Erythroblast (primary cell): ENCODE measurements around the gene SLC35E4.
A peak's percentile ranks its signal among the peaks of the same experiment; 100 is the strongest.

ENCODE experiments used
- DNase-seq, 2 experiments: peaks; one replicate each; lab custom pipeline; 2025; lab: John Stamatoyannopoulos, UW
- GATA1 ChIP-seq: IDR thresholded peaks from 2 replicates; pipeline ENCODE4 v1.6.1; 2011; ENCODE audit warnings: low read depth, mild to moderate bottlenecking, control low read depth, low read length, moderate library complexity
- POLR2A ChIP-seq: IDR thresholded peaks from 2 replicates; pipeline ENCODE4 v1.6.1; 2011; ENCODE audit warnings: mild to moderate bottlenecking, low read length

SLC35E4 gene

DNA sequence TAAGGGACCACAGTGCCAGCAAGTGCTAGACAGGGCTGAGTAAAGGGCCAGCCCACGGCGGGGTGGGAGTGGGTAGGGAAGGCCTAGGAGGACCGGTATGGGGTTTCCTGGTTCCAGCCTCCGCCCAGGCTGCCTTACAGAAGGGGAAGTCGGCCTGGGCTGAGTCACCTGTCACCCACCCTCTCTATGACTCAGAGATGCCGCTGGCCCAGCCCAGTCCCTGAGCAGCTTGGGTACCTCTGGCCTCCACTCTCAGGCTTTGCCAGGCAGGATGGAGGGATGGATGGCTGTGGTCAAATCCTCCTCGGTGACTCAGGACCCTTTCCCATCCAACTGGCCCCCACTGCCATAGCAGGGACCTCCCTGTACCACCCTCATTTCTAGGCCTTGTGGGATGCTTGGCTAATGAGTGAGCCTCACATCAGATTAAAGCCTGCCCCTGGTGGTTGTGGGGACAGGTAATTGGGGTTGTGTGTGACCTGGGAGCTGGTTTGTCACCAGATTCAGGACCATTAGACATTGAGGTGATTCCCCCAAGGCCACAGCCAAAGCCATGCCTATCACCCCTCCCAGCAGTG, 13.9 kb downstream of the SLC35E4 start:
- TF ChIP-seq GATA1 (no peak), POLR2A (no peak)
- peak; percentile 19 to 77 for DNase-seq

DNA sequence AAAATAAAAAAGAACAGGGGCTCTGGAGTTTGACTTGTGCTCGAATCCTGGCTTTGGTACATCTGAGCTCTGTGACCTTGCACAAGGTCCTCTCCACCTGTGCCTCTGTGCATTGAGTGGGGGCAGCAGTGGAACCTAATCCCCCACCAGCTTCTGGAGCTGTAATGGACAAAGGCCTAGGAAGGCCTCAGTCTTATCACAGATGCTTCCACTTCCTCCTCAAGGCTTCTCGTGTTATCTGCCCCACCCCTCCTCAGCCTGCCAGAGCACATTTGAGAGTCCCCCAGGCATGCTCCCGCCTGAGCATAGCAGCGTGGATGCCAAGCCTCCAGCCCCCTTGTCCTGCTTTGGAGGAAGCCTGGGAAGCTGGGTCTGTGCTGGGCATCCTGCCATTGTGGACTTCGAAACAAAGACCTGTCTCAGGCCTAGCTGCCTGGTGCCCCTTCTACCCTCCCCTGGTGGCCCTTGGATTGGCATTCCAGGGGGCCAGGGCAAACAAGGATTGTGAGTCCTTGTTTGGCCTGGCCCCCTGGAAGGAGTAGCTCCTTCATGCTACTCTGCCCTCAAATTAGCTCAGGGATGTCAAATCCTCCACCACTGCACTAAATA, 15.0 kb downstream of the SLC35E4 start:
- TF ChIP-seq GATA1 (no peak), POLR2A (no peak)

DNA sequence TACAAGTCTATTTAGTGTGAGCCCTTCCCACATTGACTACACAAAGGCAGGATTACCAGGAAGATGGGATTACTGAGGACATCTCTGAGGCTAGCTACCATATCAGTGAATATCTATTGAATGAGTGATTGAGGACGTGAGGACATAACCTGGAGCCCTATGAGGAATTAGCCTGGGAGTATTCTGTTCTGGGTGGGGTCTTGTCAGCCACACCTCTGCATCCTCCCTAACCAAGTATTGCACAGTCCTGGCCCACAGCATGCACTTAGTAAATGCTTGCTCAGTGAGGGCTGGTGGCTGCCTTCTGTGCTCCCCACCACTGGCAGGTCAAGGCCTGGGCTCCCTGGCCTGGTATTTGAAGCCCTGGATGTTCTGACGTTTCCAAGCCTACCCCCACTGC, 17.3 kb downstream of the SLC35E4 start:
- no peak for TF ChIP-seq GATA1
- no peak for TF ChIP-seq POLR2A
- no peak for DNase-seq

More for the DNA sequence above, 15.0 kb downstream of the SLC35E4 start:
- peak in 1 of 2 experiments; percentile 14 for DNase-seq

DNA sequence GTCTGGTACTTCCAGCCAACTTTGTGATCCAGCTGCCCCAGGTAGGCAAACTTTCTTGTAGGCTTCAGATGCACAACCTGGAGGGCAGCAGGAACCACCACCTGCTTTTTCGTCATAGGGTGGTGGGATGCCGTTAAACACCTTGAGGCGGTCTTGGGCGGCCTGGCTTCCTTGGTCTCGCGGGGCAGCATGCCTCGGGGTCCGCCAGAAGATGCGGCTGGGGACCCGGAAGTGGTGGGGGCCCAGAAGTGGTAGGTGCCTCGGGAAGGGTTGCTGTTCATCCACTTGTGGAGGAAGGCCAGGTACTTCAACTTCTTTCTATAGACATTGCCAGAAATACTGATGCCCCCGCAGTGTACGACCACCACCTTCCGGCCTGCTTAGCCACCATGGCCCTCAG, 18.8 kb downstream of the SLC35E4 start:
- TF ChIP-seq POLR2A: no peak
- TF ChIP-seq GATA1: no peak
- DNase-seq: no peak

DNA sequence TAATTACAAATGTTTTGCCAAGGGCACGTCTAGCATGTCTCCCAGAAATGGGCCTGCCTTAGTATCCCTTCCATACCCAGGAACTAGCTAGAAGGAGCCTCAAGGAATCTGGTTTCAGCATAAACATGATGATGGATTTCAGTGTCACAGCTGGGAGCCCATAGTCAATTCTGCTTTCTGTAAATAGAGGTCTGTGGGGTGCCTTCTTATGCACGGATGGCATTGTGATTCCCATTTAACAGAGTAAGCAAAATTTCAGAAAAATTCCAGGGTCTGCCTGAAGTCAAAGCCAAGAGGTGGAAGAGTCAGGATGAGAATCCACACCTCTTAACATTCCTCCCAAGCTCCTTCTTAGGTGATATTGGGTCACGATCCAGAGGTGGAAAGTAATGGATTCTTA, 20.0 kb downstream of the SLC35E4 start:
- no peak for TF ChIP-seq GATA1
- no peak for TF ChIP-seq POLR2A
- DNase-seq: no peak

DNA sequence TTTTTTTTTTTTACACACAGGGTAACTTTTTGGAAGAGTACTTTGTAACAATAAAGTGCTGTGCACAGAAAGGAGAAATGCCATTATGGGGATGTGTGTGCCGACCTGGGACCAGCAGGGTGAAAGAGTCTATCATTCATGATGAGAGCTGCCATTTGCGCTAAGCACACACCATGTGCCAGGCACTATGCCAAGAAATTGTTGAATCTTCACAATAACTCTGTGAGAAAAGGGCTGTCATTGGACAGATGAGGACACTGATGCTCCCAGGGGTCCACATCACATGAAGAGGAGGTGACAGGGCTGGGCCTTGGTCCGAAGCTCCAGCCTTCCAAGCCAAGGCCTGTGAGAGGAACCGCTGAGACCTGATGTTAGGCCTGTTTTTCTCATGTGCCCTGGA, 26.5 kb downstream of the SLC35E4 start:
- DNase-seq: no peak
- TF ChIP-seq GATA1 (no peak), POLR2A (no peak)

DNA sequence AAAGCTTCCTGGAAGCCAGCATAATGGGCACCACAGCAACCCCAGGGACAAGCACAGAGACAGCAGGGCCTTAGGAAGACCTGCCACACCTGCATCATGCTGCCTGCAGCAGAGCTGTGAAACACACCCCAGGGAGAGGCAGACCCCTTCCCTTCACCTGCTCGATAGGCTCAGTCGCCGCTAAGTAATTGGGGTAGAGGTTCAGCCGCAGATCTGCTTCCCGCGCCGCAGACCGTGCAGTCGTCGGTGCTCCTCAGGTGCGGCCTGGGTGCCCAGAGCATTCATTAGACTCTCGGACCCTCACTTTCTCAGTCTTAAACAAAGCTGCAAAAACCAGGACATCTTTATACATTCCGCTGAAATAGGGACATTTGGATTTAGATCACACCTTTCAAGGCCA, 29.2 kb downstream of the SLC35E4 start:
- no peak for TF ChIP-seq POLR2A
- TF ChIP-seq GATA1: no peak
- DNase-seq: no peak

DNA sequence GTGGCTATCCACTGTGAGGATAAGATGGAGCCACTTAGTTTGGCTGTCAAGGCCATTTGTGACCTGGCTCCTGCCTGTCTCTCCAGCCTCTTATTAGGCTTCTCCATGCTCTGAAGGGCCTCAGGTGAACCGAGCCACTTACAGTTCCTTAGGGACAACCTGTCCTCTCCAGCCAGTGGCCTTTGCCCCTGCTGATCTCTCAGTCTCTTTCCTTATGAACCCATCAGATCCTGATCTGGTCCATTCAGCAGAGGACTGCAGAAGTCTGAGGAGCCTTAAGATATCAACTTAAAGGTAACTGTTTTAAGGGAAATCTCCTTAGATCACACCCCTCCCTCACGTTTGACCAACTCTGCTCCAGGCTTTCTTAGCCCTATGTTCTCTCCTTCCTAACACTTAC, 29.7 kb downstream of the SLC35E4 start:
- TF ChIP-seq POLR2A (no peak), GATA1 (no peak)
- no peak for DNase-seq

DNA sequence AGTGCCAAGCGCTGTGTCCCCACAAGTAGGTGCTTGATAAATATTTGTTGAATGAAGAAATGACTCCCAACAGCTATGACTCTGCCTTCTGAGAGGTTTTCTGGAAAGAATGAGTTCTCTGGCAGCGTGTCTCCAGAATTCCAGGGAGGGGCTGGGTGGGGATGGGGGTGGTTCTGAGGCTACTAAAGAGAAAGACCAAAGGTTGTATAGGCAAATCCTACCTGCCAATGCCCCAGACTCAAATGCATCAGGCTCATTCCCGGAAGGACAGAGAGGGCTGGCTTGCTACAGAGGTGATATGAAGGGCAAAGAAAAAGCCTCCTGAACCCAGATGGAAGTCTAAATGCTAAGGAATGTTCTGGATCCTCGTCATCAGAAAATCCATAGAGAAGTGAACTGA, 30.2 kb downstream of the SLC35E4 start:
- no peak for DNase-seq
- TF ChIP-seq GATA1: no peak
- TF ChIP-seq POLR2A: no peak

DNA sequence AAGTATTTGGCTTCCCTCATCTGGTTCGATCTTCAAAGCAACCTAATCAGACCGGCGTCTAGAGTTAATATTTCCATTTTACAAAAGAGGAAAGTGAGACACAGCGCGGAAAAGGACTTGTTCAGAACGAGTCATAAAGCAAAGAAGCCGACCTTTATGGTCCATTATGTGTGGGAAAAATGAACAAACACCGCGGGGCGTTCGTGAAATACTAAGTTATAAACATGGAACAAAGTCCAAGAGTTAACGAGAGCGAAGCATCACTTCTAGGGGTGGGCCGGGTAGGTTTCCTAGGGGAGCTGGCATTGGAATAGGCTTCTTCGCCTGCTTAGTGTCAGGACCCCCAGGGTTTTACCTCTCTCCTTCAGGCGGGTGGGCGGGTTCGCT, 31.5 kb downstream of the SLC35E4 start:
- TF ChIP-seq POLR2A: no peak
- TF ChIP-seq GATA1: no peak
- DNase-seq: peak in 1 of 2 experiments; percentile 44

DNA sequence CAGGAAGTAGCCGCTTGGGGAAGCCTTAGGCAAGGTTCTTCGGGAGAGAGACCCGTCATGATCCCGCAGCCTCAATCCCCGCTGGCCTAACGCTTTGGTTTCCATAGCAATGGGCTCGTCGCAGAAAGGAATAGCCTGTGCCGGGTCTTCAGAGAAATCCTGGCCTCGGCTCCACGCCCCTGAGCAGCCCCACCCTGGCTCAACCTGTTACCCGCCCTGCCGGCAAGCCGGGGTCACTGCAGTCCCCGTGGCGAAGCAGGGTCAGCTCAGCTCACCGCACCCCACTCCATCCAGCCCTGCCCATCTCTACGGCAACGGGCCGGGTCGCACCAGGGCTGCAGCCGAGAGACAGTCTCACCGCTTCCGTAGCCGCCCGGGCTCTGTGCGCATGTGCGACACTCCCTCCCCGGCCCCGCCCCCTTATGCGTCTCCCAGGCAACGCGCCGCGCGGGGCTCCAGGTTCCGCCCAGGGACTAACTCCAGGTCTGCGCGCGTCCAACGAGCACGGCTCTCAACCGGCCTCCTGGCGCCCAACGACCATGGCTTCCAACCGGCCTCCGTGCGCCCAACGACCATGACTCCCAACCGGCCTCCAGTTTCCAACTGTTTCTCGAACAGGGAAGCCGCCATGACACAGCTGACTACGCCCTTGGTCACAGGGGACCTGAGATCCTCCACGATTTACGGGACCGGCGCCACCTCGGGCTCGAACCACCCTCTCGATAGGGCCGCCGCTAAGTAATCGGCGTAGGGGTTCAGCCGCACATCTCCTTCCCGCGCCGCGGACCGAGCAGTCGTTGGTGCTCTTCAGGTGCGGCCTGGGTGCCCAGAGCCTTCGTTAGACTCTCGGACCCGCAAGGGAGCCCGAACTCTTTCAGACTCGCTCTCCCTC, 32.2 kb downstream of the SLC35E4 start, which contains the start of gene DUSP18:
Gene DUSP18, minus strand, starts transcription at position 382 of the 892 bp plus-strand sequence. CDS start 3,872 bp downstream, outside the sequence.
- TF ChIP-seq GATA1 (no peak), POLR2A (peak; percentile 63)
- peak; percentile 95 to 98 for DNase-seq

DNA sequence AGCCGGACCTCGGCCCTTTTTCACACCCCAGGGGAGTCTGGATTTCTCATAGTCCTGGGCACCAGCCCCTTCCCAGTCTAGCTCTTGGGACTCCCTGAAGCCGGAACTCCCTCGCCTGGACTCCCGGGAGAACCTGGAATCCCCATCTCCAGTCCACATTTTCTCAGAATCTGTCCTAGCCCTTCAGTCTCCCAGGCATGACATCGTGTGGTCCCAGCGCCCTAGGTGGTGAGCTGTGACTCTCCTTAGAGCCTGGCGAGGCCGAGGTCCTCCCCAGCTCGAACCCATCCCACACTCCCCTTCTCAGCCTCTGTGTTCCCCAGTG, 32.8 kb downstream of the SLC35E4 start:
- DNase-seq: no peak
- TF ChIP-seq POLR2A (no peak), GATA1 (no peak)

DNA sequence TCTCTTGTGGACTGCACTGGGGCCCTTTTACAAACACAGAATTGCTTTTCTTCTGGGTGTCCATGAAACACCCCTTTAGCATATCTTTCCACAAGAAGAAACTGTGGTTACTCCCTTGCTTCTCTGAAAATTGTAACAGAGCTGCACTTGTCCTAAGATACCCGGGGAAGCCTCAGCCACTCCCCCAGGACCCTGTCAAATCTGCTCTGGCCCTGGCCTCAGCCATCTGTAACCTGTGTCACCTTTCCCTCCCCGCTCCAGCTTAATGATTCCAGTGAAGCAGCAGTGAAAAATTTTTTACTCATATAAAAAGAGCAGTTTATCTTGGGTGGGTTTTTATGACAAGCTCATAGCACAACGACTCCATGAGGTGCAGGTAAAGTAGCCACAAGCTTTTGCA, 35.5 kb downstream of the SLC35E4 start:
- no peak for DNase-seq
- no peak for TF ChIP-seq POLR2A
- TF ChIP-seq GATA1: no peak

DNA sequence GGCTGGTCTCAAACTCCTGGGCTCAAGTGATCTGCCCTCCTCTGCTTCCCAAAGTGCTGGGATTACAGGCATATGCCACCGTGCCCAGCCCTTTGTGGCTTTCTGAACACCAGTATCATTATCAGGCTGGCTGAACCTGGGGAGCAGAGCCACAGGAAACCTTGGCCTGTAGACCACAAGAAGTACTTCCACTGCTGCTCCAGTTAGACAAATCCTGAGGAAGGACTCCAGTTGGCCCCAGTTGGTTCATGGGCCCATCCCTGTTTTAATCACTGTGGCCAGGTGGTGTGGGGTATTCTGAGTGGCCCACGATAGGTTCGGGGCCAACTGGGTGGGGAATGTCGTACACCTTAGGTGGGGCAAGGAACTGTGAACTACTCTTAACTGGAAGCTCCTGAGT, 37.6 kb downstream of the SLC35E4 start:
- TF ChIP-seq POLR2A (no peak), GATA1 (no peak)
- DNase-seq: no peak

DNA sequence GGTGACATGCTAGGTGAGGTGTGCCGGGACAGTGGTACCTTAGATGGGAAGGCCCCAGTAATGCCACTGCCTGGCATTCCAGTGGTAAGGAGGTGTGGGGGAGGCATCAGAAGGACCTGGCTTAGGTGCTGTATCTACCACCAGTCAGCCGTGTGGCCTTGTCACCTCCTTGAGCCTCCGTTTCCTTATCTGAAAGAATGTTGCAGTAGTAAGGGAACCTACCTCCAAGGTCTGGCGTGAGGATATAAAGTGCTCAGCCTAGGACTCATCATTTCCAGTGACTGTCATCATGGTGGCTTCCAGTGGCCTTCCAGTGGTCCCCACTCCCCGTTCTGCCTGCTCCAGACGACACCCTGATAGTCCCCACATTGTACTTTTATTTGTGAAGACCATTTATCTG, 38.9 kb downstream of the SLC35E4 start:
- TF ChIP-seq GATA1 (no peak), POLR2A (no peak)
- no peak for DNase-seq
